Activated CD4-positive, alpha-beta T cell treated with anti-CD3 and anti-CD28 coated beads, Interleukin-2, Interleukin-4, amounts not matched to agents 100 ng/mL and 50 ng/mL, durations not matched to agents 16 hours and 8 hours (primary cell): ENCODE results near the gene INPP4B.
A peak's percentile ranks its signal among the peaks of the same experiment; 100 is the strongest.

Source experiments
- DNase-seq: peaks from one replicate; pipeline ENCODE4 v3.0.0-alpha.2; 2020; ENCODE audit warnings: low spot score

Gene INPP4B

GRCh38 chr4:142572071-142572470 is 274.0 kb downstream of the INPP4B start:
- DNase-seq: no peak

- peak; percentile 56 for DNase-seq
These were observed 278.3 kb downstream of the INPP4B start for GRCh38 chr4:142567620-142568451.

- DNase-seq: peak; percentile 77
These were observed 278.9 kb downstream of the INPP4B start for GRCh38 chr4:142567199-142567598.

GRCh38 chr4:142566777-142567176 is 279.3 kb downstream of the INPP4B start:
- no peak for DNase-seq

- no peak for DNase-seq
These were observed 279.9 kb downstream of the INPP4B start for GRCh38 chr4:142566243-142566642.

- peak; percentile 72 for DNase-seq
These were observed 280.3 kb downstream of the INPP4B start for GRCh38 chr4:142565771-142566170.

GRCh38 chr4:142563682-142564291 is 282.3 kb downstream of the INPP4B start:
- DNase-seq: no peak

- no peak for DNase-seq
These were observed 286.1 kb downstream of the INPP4B start for GRCh38 chr4:142559986-142560385.

GRCh38 chr4:142558851-142559250 is 287.2 kb downstream of the INPP4B start:
- no peak for DNase-seq

GRCh38 chr4:142557239-142557801 is 288.8 kb downstream of the INPP4B start:
- no peak for DNase-seq

- peak; percentile 63 for DNase-seq
These were observed 289.4 kb downstream of the INPP4B start for GRCh38 chr4:142556570-142557238.

- DNase-seq: no peak
These were observed 290.1 kb downstream of the INPP4B start for GRCh38 chr4:142556048-142556447.

- no peak for DNase-seq
These were observed 291.7 kb downstream of the INPP4B start for GRCh38 chr4:142554412-142554811.

- no peak for DNase-seq
These were observed 294.4 kb downstream of the INPP4B start for GRCh38 chr4:142551517-142552305.

- no peak for DNase-seq
These were observed 295.1 kb downstream of the INPP4B start for GRCh38 chr4:142550965-142551364.

GRCh38 chr4:142549726-142550463 is 296.2 kb downstream of the INPP4B start:
- peak; percentile 76 for DNase-seq

- DNase-seq: no peak
These were observed 296.9 kb downstream of the INPP4B start for GRCh38 chr4:142549248-142549647.

GRCh38 chr4:142548491-142548890 is 297.6 kb downstream of the INPP4B start:
- DNase-seq: no peak

- DNase-seq: no peak
These were observed 298.1 kb downstream of the INPP4B start for GRCh38 chr4:142547974-142548373.

GRCh38 chr4:142544594-142544993 is 301.5 kb downstream of the INPP4B start:
- DNase-seq: no peak

GRCh38 chr4:142544039-142544438 is 302.1 kb downstream of the INPP4B start:
- DNase-seq: no peak
